Ovary (tissue), 3 donors: ENCODE measurements around the gene ATP6V1C2.

Source experiments
- CTCF ChIP-seq, 3 donors: fragments of 450-650 bp in 2 of 3; fragments of 200-600 bp in 1 of 3; IDR thresholded peaks; one replicate each; pipeline versions ENCODE4 v1.5.1 to v1.8.0; 2016 to 2022; ENCODE audit warnings: antibody characterized with exemption in 3 of 3, mild to moderate bottlenecking in 1 of 3
- POLR2A ChIP-seq: fragments of 450-650 bp; IDR thresholded peaks from one replicate; pipeline ENCODE4 v1.6.1; 2017; ENCODE audit warnings: antibody characterized with exemption, mild to moderate bottlenecking, moderate library complexity
- donor health status: DM: no; HTN: no; CAD: no.

- TF ChIP-seq CTCF (IDR thresholded peaks at IDR 0.05) (no peak), POLR2A (no peak)
Measured at GRCh38 chr2:10775021-10775780, 53.8 kb downstream of the ATP6V1C2 start.
